Measurements from ENCODE around the gene CAMTA1.

The CAMTA1 gene

DNA sequence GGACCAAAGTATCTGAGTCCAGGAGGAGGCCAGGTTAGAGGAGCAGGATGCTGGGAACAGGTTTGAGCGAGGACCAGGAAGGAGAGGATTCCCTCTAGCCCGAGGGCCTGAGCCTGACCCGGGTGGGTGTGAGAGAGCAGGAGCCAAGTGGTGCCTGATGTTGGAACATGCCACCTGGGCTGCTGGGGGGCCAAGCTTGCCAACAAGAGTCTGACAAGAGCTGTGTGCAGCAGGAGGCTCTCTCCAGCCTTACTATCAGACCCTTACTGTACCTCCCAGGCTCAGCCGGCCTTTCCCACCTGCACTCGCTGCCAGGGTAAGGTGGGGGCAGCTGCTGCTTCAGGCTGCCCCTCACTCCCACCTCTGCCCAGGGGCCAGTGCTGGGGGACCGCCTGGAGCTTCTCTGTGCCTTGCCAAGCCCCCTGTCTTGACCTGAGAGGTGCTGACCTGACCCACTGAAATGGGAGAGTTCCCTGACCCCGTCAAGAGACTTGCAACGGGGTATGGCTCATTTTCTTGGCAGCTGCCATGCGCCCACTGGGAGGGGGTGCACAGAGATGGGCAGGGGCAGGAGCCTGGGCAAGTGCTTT is 826.3 kb downstream of the CAMTA1 start:
- ATAC-seq: no peak

DNA sequence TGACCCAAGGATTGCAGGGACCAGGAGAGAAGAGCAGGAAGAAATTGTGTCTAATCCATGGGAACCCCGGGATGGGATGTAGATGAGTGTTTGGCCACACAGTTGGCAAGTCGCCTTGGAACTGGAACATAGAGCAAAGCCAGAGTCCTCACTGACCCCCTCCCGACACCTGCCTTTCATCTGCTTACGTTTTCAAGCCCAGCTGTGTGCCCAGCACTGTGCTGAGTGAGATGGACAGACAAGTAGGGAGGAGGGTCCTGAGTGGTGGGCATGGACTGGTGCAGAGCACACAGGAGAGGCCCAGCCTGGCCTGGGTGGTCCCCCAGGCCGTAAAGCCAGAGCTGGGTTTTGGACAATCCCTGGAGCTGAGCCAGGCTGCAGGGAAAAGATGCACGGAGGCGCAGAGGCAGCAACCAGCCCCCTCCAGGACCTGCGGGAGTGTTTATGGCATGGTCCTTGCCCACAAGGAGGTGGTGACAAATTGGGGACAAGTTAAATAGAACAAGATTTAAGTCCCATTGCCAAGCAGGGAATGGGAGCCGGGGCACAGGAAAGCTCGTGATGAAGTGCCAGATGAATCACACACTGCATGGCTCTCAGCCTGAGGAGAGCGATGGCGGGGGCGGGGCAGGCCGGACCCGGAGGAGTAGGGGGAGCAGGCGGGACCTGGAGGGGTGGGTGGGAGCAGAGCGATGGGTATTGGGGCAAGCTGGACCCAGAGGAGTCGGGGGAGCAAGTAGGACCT is 828.0 kb downstream of the CAMTA1 start:
- ATAC-seq: no peak

DNA sequence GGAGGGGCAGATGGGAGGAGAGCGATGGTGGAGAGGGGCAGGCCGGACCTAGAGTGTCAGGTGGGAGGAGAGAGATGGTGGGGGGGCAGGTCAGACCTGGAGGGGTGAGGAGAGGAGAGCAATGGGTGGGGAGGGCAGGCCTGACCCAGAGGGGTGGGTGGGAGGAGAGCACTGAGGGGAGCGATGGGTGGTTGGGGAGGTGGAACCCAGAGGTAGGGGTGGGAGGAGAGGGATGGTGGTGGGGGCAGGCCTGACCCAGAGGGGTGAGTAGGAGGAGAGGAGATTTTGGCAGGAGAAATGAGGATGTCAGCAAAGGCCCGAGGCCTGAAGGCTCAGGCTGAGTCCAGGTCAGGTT is 828.6 kb downstream of the CAMTA1 start:
- no peak for ATAC-seq

DNA sequence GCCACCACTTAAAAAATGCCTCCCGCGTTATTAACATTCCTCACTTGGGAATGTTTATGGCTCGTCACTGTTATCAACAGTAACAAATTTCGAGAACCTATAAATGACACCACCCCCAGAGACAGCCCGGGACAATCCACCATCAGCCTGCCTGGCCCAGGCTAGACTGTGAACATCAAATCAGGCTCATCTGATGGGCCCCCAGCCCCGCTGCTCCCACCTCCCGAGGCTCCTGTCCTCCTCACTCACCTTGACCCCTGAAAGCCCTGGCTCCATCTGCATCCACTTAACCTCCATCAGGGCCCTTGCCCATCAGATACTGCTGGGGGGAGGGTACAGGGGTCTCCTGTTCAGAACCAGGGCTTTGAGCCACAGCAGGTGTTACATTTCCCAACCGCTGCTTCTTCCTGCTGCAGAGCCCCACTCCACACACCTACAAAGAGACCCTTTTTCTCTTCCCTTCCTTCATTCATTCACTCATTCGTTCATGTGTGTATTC is 829.4 kb downstream of the CAMTA1 start:
- ATAC-seq: no peak

DNA sequence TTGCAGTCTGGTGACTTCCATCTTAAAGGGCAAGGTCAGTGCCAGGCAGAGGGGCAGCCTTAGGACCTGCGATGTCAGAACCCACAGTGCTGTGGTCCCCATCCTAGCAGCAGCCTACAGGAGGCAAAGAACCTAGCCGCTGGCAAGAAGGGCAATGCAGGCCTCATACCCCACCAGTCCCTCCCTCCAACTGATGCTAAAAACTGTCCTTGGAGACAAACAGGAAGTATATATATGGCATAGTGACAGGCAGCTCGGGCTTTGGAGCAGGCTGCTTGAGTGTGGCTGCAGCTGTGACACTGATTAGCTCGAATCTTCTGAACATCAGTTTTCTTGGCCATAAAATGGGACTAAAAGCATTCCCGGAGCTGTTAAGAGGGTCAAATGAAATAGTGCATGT is 829.9 kb downstream of the CAMTA1 start:
- ATAC-seq: no peak

DNA sequence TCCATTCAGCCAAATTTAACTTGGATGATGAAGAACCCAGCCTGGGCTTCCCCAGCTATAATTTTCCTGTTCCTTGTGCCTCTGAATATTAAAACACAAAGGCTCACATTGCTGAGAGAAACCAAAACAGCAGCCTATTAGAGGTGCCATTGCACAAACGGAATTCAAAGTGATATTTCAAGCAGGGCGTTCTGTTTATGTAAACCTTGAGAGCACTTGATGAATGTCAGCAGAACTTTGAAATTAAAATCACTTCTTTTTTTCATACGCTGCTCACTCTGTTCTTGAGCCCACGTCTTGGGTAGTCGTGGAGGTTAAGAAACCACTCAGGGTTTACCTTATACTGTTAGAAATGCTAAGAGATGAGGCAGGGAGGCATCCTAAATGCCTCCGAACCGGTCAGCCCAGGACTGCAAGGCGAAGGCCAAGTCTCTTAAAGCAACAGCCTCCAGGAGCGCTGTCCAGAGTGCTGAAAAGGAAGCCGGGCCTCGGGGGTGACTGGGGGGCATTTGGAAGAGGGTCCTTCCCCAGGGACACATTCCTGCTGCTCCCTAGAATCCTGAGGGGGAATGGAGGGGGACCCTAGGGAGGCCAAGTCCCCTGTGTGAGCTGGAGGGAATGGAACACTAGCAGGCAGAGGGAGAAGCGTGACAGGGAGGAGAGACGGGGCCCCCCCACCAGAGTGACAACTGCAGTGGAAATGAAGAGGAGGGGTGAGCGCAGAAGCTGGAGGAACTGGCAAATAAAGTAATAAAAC is 831.0 kb downstream of the CAMTA1 start:
- ATAC-seq: no peak

DNA sequence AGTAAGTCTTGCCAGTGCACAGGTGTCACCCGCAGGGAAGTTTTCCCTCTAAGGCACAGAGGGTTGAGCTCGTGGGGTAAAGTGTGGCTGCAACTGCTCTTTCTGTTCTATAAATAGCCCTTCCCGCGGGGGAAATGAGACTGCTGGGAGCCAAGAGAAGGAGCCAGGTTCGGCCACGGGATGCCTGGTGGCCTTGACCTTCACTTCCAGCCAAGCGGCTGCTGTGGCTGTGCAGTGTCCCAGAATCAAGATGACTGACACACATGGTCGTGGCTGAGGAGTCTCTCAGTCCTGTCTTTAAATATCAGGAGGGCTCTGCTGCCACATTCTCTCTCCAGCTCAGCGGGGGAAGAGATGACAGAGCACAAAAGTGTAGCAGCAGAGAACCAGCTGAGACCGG is 831.7 kb downstream of the CAMTA1 start:
- no peak for ATAC-seq

DNA sequence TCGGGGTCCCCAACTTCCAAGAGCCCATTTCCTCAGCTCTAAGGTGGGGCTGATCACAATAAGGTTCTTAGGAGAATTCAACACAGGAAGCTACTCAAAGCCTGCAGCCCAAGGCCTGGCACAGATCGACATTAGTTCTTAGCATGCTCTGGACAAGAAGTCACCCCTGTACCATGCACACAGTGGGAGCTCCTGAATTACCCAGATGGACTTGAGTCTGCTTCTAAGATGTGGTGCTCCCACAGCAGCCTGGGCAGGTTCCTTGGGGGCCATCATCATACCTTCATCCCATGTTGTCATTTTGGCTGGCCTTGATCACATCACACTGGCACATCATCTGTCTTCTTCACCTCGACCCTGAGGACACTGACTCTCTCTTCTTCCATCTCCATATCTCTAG is 832.6 kb downstream of the CAMTA1 start:
- ATAC-seq: no peak

DNA sequence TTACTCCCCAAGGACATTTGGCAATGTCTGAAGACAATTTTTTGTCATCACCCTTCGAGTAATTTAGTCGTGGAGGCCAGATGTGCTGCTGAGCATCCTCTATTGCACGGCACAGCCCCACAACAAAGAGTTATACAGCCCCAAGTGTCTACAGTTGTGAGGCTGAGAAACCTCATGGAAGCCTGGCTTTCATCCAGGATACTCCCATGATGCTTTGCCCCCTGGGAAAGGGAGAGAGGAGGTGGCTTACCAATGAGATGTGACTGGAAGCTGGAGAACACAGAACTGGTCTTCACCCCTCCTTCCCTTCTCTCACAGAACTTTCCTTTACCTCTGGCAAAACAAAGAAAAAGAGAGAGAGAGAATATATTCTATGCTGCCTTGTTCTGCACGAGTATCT is 834.9 kb downstream of the CAMTA1 start:
- ATAC-seq: no peak

DNA sequence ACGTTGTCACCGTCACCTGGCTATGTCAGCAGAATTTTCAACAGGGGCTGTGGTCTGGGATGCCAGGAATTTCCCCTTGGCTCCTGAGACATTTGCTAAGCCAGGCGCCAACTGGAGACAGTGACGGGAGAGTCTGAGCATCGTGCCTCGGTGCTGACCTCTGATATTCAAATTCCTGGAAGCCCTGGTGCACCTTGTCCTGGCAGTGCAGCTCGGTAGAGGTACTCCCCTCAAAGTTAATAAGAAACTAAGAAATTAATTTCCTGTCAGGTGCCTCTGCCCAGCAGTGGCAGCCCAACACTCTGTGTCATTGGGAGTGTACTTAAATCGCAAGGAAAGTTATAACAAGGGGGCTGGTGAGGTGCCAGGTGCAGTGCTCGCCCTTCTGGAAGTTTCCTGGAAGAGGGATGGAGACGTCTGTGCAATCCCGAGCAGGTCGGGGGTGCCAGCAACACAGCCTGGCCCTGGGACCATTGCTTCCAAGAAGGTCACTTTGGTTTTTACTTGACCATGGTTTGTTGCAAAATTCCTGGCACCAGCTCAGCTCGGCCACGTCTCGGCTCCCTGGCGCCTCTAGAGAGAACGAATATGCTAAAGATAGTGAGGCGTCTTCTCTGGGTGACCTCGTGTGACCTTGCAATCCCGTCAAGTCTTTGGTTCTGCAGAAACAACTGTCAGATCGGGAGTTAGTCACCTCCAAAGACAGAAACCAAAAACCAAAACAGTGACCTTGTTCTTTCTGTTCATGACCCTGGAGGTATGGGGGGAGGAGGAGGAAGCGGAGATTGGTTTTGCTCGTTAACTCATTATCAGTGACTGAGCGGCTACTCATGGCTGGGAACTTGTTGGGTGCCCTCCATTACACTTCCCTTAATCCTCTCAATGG is 836.3 kb downstream of the CAMTA1 start:
- no peak for ATAC-seq

DNA sequence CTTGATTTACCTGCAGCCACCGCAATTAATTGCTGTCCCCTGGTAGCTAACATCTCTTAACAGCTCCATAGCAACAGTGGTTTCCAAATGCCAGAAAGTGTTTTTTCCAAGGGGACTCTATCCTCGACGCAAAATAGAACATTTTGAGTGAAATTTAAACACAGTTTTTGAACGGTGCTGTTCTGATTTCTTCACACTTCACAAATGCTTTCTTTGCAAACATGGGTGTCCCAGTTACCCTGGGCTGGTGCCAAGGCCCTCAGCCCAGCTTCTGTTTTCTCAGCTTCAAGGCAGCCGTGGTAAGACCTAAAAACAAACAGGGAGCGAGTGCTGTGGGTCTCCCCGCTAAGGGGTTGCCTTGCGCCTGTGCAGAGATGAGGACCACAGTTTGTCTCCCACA is 838.6 kb downstream of the CAMTA1 start:
- ATAC-seq: no peak

DNA sequence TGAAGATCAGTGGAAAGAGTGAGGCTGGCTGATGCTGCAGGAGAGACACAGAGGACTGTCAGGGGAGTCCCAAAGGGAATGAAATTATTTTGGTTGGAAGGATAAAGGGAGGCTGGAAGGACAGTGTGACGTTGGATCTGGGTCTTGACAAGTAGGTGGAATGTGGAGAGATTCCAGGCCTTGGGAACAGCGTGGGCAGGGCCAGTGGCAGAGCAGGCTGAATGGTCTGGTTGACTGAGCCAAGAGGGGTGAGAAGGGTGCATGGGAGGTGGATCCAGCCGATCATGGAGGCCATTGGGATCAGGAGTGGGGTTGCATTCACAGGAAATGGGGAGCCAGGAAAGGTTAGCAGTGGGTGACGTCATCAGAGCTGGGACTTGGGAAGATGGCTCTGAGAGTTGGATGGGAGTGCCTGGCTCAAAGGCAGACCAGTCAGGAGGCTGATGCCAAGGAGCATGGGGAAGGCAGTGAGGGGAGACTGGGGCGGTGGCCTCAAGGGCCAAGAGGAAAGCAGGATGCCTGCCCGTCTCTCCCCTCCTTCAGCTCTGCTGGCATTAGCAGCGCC is 839.6 kb downstream of the CAMTA1 start:
- no peak for ATAC-seq

DNA sequence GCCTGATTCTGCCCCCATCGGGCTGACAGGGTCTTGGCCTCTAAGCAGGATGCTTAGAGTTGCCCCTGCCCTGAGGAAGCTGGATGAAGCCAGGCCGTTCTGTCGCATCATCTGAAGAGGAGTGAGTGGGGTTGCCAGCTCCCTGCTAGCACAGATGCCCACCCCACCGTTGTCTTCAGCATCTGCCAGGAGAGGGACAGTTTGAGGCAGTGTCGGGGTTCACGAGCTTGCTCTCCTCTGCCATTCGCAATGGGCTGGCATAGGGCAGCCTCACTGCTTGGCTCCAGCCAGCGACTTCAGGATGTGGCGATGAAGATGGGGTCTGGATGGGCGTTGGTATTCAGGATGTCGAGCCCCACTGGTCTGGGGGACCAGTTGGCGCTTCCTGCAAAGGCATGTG is 840.1 kb downstream of the CAMTA1 start:
- ATAC-seq: no peak

DNA sequence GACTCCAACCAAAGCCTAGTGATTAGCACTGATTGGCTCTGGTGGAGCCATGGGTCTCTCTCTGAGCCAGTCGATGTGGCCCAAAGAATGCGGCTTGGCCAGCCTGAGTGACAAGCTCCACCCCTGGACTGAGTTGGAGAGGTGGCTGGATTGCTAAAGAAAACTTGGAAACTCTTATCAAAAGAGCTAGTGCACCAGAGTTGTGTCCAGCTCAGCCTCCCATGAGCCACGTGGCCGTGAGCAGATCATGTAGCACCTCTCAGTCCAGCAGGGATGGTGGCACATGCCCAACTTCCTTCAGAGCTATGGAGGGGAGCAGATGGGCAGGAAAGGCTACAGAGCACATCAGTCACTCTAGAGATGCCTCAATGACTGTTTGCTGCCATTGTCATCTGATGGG is 843.0 kb downstream of the CAMTA1 start:
- no peak for ATAC-seq

DNA sequence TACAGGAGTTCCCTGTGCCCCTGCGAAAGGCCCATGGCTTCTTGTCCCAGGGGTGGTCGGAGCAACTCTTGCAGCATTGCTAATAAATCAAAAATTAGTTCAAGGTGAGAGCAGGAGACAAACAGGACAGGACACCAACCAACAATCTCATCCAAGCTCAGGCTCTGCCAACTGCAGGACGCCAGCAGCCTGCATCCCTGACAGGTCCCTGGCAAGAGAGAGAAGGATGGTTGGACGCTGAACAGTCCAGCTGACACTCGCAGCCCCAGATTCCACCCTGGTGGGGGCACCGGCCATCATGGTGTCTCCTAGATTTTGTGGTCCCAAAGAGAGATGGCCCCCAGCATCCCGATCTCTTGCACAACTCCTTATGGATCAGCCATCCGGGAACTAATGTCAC is 843.8 kb downstream of the CAMTA1 start:
- ATAC-seq: no peak

DNA sequence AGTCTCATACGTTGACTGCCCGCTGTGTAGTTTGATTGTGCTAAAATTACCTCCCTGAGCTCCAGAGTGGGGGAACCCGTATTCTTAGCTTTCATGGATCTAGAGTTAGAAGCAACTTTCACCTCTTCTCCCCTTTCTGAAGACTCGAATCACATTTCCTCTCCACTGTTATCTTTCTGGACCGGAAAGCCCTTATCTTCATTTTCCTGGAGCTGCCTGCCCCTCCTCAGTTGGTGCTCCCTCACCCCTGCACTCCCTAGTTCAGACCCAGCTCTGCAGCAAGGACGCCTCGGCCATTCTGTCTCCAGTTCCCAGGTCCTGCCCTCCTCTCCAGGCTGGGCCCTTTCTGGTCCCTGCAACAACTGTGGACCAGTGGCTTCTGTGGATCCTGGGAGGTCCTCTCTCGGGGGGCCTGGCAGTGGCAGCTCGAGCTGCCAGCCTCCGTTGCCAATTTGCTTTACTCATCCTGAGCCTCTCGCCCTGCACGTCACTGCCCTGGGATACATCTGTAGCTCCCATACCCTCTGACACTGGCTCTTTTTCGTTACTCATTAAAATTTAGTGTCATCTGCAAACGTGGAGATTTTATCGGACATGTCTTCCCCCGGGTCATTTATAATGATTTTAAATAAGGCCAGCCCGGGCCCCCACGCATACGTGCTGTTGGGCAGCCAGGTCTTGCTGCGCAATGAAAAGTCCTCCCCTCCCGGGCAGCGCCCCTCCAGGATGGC is 844.4 kb downstream of the CAMTA1 start:
- ATAC-seq: no peak

DNA sequence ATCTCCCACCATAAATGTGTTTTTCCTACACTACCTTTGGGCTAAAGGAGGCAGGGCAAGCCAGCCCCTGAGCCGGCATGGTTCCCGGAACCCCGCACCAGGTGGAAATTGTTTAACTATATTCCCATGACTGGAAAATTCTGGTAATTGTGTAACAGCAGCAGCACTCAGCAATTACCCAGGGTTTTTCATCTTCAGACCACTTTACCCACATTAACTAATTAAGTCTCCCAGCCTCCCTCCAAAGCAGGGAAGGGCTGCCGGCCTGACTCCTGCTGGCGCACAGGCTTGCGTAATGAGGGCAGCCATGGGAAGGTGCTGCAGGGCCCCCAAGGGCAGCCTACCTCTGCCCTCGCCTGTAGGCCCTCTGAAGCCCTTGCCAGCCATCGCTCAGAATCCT is 845.1 kb downstream of the CAMTA1 start:
- no peak for ATAC-seq

DNA sequence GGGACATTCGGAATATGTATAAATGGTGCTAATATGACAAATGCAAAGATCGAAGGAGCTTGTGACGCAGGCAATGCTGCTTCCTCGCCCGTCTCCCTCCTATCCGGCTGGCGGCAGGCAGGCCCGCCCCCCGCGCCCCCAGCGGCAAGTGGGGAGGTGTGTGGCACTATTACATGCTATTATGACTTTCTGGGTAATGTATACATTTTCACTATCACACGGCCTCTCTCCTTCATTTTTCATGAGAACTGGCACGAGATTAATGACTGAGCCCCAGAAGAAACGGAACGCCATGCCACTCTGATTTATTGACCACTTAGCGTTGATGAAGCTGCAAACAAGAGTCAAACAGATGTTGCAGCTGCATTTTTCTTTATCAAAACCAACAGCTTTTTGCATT is 846.9 kb downstream of the CAMTA1 start:
- no peak for ATAC-seq

DNA sequence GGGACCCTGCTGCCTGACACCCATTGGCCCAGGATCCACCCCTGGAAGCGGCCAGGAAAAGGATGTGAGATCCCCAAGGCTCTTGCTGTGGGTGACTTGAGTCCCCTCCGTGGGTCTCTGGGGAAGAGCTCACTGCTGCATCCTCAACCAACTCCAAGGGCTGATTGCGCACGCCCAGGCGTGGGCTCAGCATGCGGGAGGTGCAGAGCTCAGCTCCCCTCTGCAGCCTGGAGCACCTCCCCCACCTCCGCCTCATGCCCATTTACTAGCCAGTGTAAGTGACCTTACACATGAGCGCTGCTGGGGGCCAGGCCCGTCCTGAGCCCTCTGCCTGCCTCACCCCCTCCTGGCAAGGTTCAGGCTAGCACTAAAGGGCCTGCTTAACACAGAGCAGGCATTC is 847.4 kb downstream of the CAMTA1 start:
- no peak for ATAC-seq

DNA sequence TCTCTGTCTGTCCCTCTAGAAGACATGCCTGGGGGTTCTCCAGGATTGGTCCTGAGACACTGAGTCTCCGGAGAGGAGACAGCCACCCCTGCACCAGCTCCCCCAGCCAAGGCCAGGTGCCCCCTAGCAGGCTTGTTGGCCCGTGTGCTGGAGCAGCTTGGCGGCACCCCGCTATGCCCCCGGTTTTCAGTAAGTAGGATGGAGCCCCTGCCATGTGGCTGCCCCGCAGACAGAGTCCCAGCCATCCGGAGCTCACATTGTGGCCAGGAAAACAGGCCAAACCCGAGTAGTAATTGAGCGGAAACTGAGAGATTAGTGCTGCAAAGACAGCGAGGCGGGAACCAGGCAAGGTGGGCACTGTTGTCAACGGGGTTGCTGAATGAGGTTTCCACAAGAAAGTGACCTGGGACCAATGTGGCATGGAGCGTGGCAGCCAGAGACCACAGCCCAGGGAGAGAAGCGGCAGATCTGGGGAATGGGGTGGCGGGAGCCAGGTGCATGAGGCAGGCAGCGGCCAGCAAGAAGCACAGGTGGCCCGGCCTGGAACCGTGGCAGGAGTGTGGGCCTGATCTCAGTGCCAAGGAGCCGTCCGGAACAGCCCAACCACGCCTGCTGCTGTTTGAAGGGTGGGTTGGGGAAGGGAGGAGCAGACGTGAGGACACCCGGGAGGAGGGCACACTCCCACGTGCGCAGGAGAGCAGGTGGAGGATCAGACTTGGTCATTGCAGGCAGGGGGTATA is 848.4 kb downstream of the CAMTA1 start:
- no peak for ATAC-seq

DNA sequence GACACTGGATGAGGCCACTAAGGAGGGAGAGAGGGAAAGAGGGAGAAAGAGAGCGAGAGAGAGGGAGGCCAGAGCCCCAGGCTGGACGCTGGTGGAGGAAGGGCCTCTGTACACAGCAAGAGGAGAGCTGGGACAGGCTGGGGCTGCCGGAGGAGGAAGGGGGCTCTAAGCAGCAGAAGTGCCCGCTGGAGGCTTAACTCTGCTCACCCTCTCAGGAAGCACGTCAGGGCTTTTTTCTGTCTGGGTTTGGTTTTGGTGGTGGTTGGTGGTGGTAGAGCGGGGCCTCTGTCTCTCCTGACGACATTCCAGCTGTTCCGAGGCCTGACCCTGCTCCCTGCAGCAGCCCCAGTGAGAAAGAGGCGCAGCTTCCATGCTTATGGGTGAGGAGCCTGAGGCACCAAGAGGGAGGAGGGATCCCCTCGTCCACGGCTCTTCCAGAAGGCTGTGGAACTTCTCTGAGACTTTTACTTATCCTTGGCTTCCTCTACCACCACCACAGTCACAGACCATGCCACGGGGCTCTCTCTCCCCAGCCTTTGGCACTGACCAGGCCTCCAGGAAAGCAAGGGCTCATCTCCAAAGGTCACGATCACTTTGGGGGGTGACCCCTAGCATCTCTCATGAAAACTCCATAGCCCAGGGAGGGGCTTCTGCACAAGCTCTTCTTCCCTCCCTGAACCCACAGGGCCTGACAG is 849.4 kb downstream of the CAMTA1 start:
- ATAC-seq: no peak

Data from activated CD4-positive, CD25-positive, alpha-beta regulatory T cell treated with anti-CD3 and anti-CD28 coated beads, Interleukin-2, amount 50 U/mL, for 24 hours (primary cell).